Type B pancreatic cell (in vitro differentiated cells): Measurements from ENCODE around the gene PLBD1. TPM values are rescaled to one million over a fixed set of nuclear protein-coding genes. Genes with fewer than 3 reads are reported as not detected.

Experiments
- DNase-seq: peaks from one replicate; pipeline ENCODE4 v3.0.0; 2021; ENCODE audit warnings: mixed read lengths; ENCODE audit not compliant: unreplicated experiment; ENCODE audit errors: extremely low spot score
- H3K27ac Mint-ChIP-seq: 2 replicates; pipeline ENCODE4 v1.8.0; 2021; ENCODE audit warnings: mild to moderate bottlenecking, mixed read lengths
- H3K27me3 Mint-ChIP-seq: 2 replicates; pipeline ENCODE4 v1.8.0; 2021; ENCODE audit warnings: mixed read lengths
- H3K36me3 Mint-ChIP-seq: 2 replicates; pipeline ENCODE4 v1.8.0; 2021; ENCODE audit warnings: mixed read lengths
- H3K4me1 Mint-ChIP-seq: one replicate; pipeline ENCODE4 v1.8.0; 2021; ENCODE audit warnings: mixed read lengths; ENCODE audit not compliant: unreplicated experiment
- H3K4me3 Mint-ChIP-seq: 2 replicates; pipeline ENCODE4 v1.8.0; 2021; ENCODE audit warnings: mild to moderate bottlenecking, mixed read lengths
- H3K9me3 Mint-ChIP-seq: 2 replicates; pipeline ENCODE4 v1.8.0; 2021; ENCODE audit warnings: mixed read lengths
- CTCF ChIP-seq: fragments of 200-600 bp; sonication (generic); conservative IDR thresholded peaks from 2 replicates; pipeline ENCODE4 v1.5.0; 2021; ENCODE audit warnings: antibody characterized with exemption, mild to moderate bottlenecking
- total RNA-seq: library from RNA; stranded (reverse); gene quantifications from 2 replicates; pipeline ENCODE4 v1.2.1, GENCODE V29; 2021; ENCODE audit warnings: low replicate concordance

Gene PLBD1
- total RNA-seq, 1 donor from 2014 or later: 21.1 TPM

GRCh38 chr12:14564336-14564959 is 3.2 kb downstream of the PLBD1 start:
- Mint-ChIP-seq H3K9me3 (peaks cover 5% of the 10 kb centered on the region), H3K27ac (peak overlapping the region; percentile 64), H3K4me3 (peak overlapping the region; percentile 66), H3K27me3 (peaks cover 9% of the 10 kb centered on the region), H3K36me3 (peaks cover 13% of the 10 kb centered on the region), H3K4me1 (peaks cover 6% of the 10 kb centered on the region)
- DNase-seq: no peak
- TF ChIP-seq CTCF: no peak

- Mint-ChIP-seq H3K4me3 (no peak overlapping the region), H3K9me3 (peaks cover 2% of the 10 kb centered on the region), H3K4me1 (peaks cover 3% of the 10 kb centered on the region), H3K27me3 (peaks cover 2% of the 10 kb centered on the region), H3K36me3 (peaks cover 6% of the 10 kb centered on the region), H3K27ac (no peak overlapping the region)
- TF ChIP-seq CTCF: no peak
- DNase-seq: no peak
Measured at GRCh38 chr12:14563046-14563445, 4.6 kb downstream of the PLBD1 start.

GRCh38 chr12:14562279-14562678 is 5.4 kb downstream of the PLBD1 start:
- Mint-ChIP-seq H3K27ac (no peak overlapping the region), H3K27me3 (no peaks in the 10 kb centered on the region)
- TF ChIP-seq CTCF: no peak

GRCh38 chr12:14561677-14562238 is 5.9 kb downstream of the PLBD1 start:
- H3K4me1 Mint-ChIP-seq: no peaks in the 10 kb centered on the region

More at GRCh38 chr12:14562279-14562678, 5.4 kb downstream of the PLBD1 start:
- H3K9me3 Mint-ChIP-seq: no peaks in the 10 kb centered on the region
- H3K4me3 Mint-ChIP-seq: no peak overlapping the region
- H3K36me3 Mint-ChIP-seq: peaks cover 5% of the 10 kb centered on the region
- no peak for DNase-seq
- no peaks in the 10 kb centered on the region for H3K4me1 Mint-ChIP-seq

GRCh38 chr12:14560904-14561574 is 6.6 kb downstream of the PLBD1 start:
- H3K9me3 Mint-ChIP-seq: no peaks in the 10 kb centered on the region
- no peak for DNase-seq
- no peak for TF ChIP-seq CTCF
- H3K4me3 Mint-ChIP-seq: no peak overlapping the region
- H3K4me1 Mint-ChIP-seq: no peaks in the 10 kb centered on the region
- peaks cover 5% of the 10 kb centered on the region for H3K36me3 Mint-ChIP-seq
- no peak overlapping the region for H3K27ac Mint-ChIP-seq
- no peaks in the 10 kb centered on the region for H3K27me3 Mint-ChIP-seq

More at GRCh38 chr12:14561677-14562238, 5.9 kb downstream of the PLBD1 start:
- Mint-ChIP-seq H3K27me3 (no peaks in the 10 kb centered on the region), H3K4me3 (no peak overlapping the region), H3K27ac (no peak overlapping the region), H3K9me3 (no peaks in the 10 kb centered on the region), H3K36me3 (peaks cover 5% of the 10 kb centered on the region)
- no peak for TF ChIP-seq CTCF
- DNase-seq: no peak
